Kidney tubule cell (primary cell): ENCODE data around the gene NRP2.
A peak's percentile ranks its signal among the peaks of the same experiment; 100 is the strongest.

Experiments
- DNase-seq: peaks from one replicate; pipeline ENCODE4 v3.0.0-alpha.2; 2018; ENCODE audit warnings: low spot score

The NRP2 gene

DNA sequence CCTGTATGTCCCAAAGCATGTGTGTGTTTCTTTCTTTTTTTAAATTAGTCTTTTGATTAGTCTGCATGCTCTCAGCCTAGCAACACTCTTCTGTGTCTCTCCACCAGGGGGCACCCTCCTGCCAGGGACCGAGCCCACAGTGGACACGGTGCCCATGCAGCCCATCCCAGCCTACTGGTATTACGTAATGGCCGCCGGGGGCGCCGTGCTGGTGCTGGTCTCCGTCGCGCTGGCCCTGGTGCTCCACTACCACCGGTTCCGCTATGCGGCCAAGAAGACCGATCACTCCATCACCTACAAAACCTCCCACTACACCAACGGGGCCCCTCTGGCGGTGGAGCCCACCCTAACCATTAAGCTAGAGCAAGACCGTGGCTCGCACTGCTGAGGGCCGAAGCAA is 93.8 kb downstream of the NRP2 start:
- peak; percentile 59 for DNase-seq

DNA sequence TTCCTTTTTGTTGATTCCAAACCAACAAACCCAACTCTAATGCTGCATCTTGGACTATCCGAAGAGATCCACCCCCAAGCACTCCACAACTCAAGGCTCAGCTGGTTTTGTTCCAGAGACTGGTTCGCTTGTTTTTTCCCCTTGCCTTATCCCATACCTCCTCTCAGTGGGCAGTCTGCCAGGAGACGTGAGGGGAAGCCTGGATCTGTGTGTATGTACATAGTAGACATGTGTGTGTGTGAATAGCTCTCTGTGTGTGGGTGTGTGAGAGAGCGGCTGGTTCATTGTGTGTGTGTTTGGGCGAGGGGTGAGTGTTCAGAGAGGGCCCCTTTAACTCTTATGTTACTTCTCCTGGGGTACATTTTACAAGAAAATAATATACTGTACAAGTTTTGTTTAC is 94.4 kb downstream of the NRP2 start:
- DNase-seq: no peak

DNA sequence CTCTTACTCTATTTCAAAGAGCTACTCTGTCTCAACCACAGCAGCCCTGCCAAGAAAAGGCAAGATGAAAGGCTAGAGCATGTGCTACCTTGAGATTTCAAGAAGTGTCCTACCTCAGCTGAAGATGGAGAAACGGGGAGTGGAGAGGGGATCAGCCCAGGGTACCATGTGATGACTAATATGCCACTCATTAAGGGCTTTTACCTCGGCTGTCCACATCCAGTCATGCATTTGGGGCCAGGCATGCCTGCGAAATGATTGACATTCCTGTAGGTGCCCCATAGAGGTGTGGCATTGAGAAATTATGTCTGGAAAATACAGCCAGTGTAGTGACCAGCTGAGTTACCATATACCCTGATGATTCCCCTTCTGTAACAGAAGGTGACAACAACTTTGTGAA is 96.1 kb downstream of the NRP2 start:
- DNase-seq: peak; percentile 44

DNA sequence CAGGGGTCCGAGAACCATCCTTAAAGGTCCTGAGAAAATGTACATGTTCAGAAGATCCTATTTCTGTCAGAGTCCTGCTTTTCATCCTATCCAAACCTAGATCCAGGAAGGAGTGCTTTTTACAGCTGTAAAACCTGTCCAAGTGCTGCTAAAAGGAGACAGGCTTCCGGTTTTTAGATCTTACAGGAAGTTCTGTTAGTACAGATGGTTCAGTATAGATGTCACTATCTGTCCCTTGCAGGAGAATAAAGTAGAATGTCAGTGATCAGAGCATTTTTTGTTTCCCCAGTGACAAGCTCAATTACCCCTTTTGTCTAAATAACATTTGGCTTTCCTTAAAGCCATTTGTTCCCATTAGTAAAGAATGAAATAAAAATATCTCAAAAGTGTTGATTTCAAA is 98.3 kb downstream of the NRP2 start:
- no peak for DNase-seq

DNA sequence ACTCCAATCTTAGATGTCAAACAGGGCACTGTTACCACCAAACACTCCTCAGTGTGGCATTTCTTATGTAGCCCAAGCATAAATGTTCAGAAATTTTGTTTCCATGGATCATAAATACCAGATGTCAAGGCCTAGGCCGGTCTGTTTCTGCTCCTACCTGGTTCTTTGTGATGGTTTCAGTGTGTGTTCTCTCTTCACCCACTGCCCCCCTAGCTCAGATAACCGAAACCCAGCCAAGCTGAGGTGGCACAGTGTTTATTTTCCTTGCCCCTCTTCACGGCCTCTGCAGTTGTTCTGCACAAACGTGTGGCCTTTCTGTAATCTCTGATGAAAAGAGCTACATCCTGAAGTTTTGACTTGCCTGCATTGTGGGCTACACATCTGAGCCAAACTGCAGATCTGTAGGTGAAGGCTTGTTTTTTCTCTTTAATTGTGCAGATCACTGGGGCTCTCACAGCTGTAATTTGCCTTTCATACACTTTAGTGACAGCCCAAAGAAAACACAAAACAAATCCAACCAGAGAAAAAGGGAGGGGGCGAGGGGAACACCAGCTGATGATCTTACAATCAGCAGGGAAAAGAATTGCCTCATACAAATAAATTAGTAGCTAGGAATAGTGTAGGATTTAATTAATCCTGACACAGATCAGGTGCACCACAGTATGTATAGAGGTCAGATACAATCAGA is 99.1 kb downstream of the NRP2 start:
- no peak for DNase-seq

DNA sequence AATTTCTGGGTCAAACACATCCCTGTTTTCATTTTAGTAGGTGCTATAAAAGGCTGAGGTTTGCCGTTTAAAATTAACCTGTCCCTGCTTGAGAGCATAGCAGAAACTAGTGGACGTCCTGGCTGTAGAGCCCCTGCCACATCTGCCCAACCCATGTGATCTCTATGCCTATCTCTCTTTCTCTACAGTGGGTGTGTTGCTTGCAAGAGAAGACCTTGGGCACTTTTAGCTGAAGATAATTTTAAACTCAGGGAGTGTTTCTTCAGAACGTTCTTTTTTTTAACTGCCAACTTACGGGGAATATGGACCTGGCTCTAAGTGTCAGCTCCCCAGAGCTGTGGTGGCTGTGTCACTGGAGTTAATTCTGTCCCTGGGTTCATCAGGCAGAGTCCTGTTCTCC is 100.6 kb downstream of the NRP2 start:
- no peak for DNase-seq

DNA sequence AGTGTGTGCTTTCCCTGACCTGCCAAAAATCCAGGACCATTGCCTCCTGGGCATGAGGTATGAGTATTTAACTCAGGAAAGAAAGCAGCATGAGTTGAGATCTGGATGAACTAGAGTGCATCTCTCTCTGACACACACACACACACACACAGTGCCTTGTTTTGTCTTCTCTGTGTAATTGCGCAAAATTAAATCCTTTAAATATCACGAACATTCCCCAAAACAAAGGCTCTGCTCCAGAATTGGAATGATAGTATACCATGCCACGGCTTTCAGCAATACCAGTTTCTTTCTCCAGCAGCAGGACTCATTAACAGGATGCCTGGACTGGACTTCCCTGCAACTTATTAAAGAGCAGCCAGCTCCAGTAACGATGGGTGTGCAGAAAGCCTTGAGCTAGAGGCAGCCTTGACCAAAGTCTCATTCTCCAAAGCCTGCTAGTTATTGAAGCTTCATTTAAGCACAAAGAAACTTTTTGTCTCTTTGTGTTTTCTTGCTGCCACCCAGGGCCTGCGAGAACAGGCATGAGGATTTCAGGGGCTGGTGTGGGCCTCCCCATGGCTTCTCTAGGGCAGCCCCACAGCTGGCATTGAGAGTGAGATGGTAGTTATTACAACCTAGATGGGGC is 101.7 kb downstream of the NRP2 start:
- no peak for DNase-seq

DNA sequence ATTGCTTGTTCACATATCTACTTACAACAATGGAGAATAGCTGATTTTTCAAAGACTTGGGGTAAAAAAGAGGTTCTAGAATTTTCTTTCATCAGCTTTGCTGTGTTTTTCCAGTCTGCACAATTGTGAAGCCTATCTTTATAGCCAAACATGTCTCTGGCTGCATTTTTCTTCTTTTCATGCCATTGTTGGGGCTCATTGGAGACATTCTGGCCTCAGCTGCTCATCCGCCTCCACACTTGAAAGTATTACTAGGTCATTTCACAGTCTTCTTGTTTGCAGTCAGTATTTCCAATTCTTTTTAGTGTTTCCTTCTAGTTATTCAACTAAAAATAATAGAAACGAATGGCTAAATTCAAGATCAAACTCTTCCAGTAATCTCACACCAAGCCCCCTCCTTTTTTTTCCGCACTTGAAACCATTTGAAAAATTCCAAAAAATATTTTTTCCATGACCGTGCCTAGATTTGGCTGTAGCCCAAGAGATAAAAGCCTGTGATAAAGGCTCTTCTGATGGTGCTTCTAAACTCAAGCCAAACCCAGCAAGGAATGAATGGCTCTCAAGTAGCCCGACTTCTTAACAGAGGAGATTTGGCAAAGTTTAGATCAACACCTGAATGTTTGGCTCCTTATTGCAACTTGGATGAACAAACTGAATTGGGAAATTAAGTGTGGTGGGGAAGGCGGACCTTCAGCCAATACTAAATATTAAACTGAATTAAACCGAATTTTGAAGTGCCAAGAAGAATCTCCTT is 103.4 kb downstream of the NRP2 start:
- no peak for DNase-seq

DNA sequence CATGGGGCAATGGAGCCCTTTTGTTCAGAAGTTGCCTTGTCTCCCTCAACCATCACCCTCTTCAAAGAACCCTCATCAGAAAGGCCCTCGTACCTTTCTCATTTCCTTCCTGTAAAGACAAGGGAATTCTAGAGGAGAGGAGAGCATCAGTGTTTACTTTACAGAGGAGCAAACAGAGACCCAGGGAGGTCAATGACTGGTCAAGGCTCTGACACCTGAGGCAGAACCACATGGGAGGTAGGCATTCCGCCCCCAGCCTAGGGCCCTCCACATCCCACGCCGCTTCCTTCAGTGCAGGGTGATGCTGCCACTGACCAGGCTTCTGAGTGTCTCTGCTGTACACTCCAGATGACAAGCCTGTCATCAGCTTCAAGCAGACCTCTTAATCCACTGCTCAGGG is 104.7 kb downstream of the NRP2 start:
- no peak for DNase-seq

DNA sequence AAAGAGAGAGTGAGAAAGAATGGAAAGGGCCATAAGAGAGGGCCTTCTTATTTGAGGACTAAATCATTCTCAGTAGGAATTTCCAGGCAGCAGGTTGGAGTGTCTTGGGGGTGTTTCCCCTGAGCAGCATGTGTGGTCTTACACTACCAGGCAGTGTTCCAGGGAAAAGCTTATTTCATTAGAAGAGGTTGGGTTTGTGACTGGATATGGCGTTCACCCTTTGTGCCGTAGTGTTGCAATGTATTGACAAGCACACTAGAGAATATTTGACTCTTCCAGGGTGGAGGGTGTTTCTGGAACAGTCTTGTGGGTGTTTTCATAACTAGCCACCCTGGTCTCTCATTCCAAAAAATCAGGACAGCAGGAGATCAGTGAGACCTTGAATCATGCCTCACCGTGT is 105.5 kb downstream of the NRP2 start:
- DNase-seq: no peak

DNA sequence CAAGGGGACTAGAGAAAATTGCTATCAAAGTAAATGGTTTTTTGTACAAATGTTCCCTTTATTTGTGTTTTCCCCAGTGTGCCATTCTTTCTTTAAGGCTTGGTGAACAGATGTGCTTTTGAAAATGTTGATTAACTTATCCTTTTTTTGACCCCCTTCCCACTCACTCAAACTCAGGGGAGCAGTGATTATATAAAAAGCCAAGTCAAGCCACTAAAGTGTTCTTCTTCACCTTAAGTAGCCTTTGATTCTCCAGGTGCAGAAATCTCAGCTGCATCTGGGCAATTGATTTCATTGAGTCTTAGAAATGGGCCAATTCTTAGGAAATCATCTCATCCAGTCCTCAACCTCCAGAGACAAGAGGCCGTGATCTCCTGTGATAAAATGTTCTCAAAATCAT is 107.6 kb downstream of the NRP2 start:
- DNase-seq: no peak

DNA sequence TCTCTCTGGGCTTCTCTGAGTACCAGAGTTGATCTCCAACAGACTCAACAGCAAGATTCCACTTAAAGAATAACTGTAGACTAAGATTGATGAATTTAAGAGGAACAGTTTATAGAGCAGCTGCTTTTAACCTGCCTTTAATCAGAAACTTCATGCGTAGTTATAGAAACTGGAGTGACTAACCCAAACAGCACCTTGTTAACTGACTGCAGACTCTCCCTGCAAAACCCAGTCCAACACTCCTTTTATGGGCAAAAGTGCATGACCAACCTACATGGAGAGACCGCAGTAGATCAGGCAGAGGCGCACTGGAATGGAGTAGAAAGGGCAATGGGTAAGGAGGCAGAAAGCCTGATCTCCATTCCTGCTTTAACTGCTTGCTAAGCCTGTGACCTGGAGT is 110.6 kb downstream of the NRP2 start:
- DNase-seq: no peak

DNA sequence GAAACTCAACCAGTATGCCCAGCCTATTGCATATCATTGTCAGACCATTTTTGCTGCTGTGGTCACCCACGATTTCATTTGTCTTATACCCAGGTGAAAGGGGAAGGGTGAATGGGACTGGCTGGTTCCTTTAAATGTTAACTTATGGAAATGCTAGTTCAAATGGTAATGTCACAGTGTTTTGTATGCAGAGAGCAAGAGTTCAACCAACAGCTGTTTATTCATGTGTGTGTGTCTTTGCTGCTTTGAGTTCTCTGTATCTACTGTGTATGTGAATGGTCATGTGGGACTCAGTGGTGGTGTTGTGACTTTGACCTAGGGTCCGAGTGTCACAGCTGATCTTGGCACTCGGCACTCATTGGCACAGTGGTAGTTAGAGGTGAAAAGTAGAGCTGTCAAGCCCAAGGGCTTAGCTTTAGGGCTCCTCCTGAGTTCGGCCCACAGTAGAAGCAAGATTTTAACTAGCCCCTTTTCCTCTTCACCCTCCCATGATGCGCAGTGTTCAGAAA is 114.6 kb downstream of the NRP2 start:
- DNase-seq: no peak

DNA sequence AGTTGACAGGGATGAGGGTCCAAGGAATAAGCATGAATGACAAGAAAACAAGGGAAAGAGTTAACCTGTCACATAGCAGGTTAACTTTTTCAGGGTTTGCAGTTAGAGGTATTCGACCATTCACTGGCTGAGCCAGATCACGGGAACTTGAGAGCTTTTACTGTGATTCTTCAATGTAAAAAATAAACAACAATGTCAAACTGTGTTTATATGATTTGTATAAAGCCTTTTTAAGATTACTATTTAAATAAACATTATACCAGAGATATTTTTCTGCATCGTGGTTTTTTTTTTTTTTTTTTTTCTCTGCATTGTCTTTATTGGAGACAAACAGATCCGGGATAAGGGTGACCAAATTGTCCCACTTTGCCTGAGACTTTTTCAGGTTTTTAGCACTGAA is 115.6 kb downstream of the NRP2 start:
- DNase-seq: no peak

DNA sequence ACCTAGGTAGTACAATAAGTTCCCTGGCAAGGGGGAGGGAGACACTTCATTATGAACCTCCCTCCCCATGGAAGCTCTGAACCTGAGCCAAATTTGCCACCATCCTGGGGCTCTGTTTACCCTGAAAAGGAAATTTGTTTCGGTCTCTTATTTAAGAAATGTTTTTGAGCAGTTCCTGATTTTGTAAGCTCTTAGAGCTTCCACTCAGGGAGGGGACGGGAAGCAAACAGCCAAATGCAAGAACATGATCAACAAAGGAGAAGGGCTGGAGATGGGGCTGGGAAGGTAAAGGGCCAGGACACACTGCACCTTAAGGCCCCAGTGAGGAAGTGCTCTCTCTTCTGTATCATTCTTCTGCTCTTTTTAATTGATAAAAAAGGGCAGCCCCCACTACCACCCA is 117.9 kb downstream of the NRP2 start:
- no peak for DNase-seq

DNA sequence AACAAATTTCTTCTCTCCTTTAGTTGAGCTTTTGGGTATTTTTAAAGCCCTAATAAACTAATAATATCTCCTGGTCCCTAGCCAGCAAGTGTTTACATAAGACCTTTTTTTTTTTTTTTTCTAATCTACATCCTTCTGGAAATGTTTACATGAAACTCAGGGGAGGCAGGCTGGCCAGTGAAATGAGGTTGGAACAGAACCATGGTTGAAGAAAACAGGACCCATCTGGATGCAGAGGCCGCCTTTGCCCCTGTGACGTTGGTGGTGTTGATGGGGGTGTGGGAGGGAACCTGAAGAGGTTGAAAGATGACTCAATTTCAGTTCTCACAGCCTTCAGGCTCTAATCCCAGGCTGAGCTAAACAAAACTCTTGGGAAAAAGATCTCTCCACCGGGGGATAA is 118.5 kb downstream of the NRP2 start:
- no peak for DNase-seq

DNA sequence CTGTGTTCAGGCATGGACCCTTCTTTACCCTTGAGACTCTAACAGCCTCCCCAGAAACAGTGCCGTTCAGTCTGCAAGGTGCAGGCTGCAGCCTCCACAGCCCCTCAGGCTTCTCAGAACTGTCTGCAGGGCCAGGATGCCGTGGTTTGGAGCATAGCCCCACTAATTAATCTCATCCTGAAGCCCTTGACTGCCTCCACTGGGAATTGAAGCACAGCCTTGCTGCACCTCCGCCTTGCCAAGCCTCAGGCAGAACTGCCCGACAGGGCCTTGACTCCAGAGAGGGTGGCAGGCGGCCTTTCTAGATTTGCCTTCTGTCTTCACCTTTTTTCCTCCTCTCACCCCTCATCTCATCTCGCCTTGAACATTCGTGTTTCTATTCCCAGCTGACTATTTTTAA is 119.8 kb downstream of the NRP2 start:
- no peak for DNase-seq

DNA sequence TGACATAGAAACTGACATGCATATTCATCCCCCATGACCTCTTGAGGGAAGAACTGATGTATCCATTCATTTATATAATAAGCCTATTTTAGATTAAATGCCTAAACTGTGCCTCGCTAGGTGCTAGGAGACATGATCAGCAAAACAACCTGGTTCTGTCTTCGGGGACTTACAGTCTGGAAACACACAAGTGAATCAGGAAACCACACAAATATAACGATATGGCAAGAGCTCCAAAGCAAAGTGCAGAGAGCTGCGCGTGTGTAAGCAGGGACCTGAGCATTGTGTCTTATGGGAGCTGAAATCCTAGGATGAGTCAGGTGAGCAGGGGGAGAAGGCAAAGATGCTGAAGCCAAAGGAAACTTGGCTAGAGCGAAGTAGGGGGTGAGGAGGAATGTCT is 120.6 kb downstream of the NRP2 start:
- no peak for DNase-seq

DNA sequence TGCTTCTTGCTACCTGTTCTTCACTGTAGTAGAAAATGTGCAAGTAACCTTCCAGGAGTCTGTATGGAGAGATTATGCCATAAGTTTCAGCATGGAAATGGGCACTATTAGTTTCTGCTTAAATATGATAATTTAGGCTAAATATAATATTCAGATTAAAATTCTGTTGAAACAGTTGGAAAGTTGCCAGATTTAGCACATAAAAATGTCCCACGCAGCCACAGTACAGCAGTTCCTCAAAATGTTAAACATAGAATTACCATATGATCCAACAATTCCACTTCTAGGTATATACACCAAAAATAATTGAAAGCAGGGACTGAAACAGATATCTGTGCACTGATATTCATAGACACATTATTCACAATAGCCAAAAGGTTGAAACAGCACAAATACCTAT is 121.2 kb downstream of the NRP2 start:
- DNase-seq: no peak

DNA sequence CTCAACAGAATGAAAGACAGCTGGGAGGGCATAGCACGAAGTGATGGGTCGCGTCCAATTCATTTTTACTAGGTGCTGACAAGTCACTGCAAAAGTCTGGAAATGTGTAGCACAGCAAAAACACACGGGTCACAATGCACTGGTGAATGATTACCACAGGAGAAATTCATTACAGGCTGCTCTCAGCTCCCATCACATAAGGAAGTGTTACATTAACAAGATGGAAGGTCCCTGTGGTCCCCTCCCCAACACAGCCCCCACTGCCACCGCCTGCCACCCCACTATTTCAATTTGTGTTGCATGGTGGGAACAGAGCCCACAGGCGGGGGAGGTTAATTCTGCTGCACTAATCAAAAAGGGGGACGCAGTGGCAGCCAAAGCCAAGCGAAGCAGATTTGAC is 122.8 kb downstream of the NRP2 start:
- peak; percentile 7 for DNase-seq

DNA sequence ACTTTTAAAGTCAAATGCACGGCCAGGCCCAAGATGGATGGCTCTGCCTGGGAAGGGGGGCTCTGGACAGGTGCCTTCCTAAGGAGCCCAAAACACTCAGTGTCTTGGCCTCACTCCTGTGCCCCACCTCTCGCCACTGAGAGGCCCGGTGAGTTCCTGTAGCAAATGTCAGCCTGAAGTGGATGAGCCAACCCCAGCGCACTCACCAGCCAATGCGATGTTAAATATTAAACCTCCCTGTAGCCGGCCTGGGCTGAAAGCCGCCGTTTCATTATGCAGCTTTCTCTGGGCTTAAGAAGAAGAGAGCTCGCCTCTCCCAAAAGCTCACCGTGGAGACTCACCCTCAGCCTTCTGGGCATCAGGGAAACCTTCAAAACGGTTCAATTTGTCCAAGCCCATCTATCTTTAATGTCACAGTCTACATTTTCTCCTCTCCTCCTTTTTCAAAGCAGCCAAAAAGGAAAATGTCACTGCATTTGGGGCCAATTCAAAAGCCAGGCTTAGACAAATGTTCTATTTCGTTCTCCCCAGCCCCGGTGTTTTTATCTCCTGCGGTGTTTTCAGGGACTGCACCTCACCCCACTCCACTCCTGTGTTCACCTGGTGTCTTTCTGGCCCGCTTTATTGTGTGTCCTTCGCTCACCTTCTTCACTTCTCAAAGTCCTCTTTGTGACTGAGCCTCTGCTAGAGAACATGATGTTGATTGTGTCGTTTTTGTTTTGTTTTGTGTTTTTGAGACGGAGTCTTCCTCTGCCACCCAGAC is 124.0 kb downstream of the NRP2 start:
- peak; percentile 83 for DNase-seq

DNA sequence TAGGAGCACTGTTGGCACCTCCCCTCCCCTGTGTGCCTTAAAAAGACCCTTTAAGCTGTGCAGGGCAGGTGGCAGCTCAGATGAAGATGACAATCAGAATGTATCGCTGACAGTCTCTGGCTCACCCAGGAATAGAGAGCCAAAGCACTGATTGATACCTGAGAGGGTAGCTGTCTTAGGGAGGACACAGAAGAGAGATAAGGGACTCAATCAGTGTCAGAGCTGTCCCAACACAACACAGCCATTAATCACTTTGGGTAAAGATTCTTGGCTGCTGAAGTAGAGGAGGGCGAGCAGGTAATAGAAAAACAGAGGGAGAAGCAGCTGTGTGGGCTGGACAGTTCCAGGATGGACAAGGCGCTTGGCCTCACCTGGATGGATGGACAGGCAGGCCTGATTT is 124.9 kb downstream of the NRP2 start:
- DNase-seq: no peak

DNA sequence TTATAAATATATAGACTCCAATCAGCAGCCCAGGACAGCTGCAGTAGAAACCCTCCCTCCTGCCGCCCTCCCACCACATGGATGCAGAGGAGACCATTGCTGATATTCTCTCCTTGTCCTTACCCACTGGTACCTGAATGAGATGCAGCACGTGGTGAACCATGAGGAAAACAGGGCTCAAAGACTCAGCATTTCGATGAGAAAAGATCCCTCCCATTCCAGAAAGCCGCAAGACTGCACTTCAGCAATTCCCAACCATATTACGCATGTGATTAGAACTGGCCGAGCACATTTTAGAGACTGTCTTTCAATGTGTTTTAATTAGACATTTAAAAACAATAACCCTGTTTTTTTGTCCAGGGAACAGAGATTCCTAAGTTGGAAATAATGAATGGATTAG is 125.5 kb downstream of the NRP2 start:
- DNase-seq: peak; percentile 36
